Heart left ventricle (tissue), 13 donors: ENCODE data around the gene CD63.

ENCODE experiments used
- CTCF ChIP-seq, 12 donors: fragments of 200-600 bp; sonication (generic) in 4 of 12; IDR thresholded peaks; one replicate each; pipeline versions ENCODE4 v1.5.0 to v1.8.0; 2018 to 2022; ENCODE audit warnings: antibody characterized with exemption in 12 of 12, mild to moderate bottlenecking in 5 of 12
- POLR2A ChIP-seq, 2 donors: fragments of 450-650 bp; IDR thresholded peaks; one replicate each; pipeline ENCODE4 v1.6.1; 2017; ENCODE audit warnings: antibody characterized with exemption in 2 of 2, mild to moderate bottlenecking in 2 of 2, moderate library complexity in 2 of 2
- donor health status: ischemic (EF 13 %, LVEDD 7.1; RV severe dilation, severe dysfunction).
- donor health status: DM: no; HTN: yes; CAD: no.
- donor health status: DM: no; HTN: no; CAD: no.
- donor health status: ischemic (EF 25% LVEDD 6.9; RV normal size, moderate dysfunction).
- donor health status: ischemic (EF 25% LVEDD 5.7; RV mildly dilated, moderate dysfunction).
- donor health status: ischemic (EF 35%, LVEDD 5.7; RV mildly dilated, moderate dysfunction).
- donor health status: nonischemic (EF 11% LVEDD 7.7; RV severe dilation, severe dysfunction).
- donor health status: DM: yes; HTN: yes; CAD: no.
- donor health status: PGD.
- donor health status: ischemic (EF 29% LVEDD 5.4; RV normal size, mild dysfunction).
- donor health status: nonischemic (EF 23%, LVEDD 6.1; RV moderate dilation, normal function).

- TF ChIP-seq CTCF (IDR thresholded peaks at IDR 0.05) (no peak), POLR2A (IDR thresholded peaks at IDR 0.05) (no peak)
Observed at GRCh38 chr12:55676707-55677106, 52.1 kb downstream of the CD63 start.
